GM18861 (cell line): ENCODE results near the gene MEX3C.

Experiments
- ATAC-seq: cut with Tn5 transposase; IDR thresholded peaks from one replicate; pipeline ENCODE4 v1.9.1; 2021; ENCODE audit not compliant: unreplicated experiment

Gene MEX3C

GRCh38 chr18:51197661-51198424, at the start of gene MEX3C:
Gene MEX3C (minus strand): TSS chr18:51197681. CDS start chr18:51197320, 361 bp downstream.
- ATAC-seq: peak; percentile 78

- ATAC-seq: no peak
Observed at GRCh38 chr18:51241226-51241625, 43.7 kb upstream of the MEX3C start.

GRCh38 chr18:51236225-51236624, 38.7 kb upstream of the MEX3C start:
- no peak for ATAC-seq

- ATAC-seq: peak; percentile 90
Observed at GRCh38 chr18:51235009-51235789, 37.7 kb upstream of the MEX3C start.

- ATAC-seq: no peak
Observed at GRCh38 chr18:51234117-51235008, 36.9 kb upstream of the MEX3C start.

GRCh38 chr18:51229328-51229727, 31.8 kb upstream of the MEX3C start:
- no peak for ATAC-seq

GRCh38 chr18:51227660-51228059, 30.2 kb upstream of the MEX3C start:
- no peak for ATAC-seq

GRCh38 chr18:51226587-51227350, 29.3 kb upstream of the MEX3C start:
- no peak for ATAC-seq

GRCh38 chr18:51226068-51226467, 28.6 kb upstream of the MEX3C start:
- ATAC-seq: no peak

- no peak for ATAC-seq
Observed at GRCh38 chr18:51212606-51213005, 15.1 kb upstream of the MEX3C start.

GRCh38 chr18:51211552-51211951, 14.1 kb upstream of the MEX3C start:
- peak; percentile 96 for ATAC-seq

GRCh38 chr18:51196811-51197660, 445 bp downstream of the MEX3C start:
- no peak for ATAC-seq

- no peak for ATAC-seq
Observed at GRCh38 chr18:51196118-51196810, 1.2 kb downstream of the MEX3C start.

- no peak for ATAC-seq
Observed at GRCh38 chr18:51195451-51196117, 1.9 kb downstream of the MEX3C start.

- no peak for ATAC-seq
Observed at GRCh38 chr18:51195086-51195450, 2.4 kb downstream of the MEX3C start.

- no peak for ATAC-seq
Observed at GRCh38 chr18:51194604-51195003, 2.9 kb downstream of the MEX3C start.

GRCh38 chr18:51193621-51194287, 3.7 kb downstream of the MEX3C start:
- ATAC-seq: no peak

GRCh38 chr18:51192696-51193095, 4.8 kb downstream of the MEX3C start:
- no peak for ATAC-seq
